Erythroblast (primary cell): ENCODE data around the gene TRANK1.
"Not testable (repeated sequence)": the region's sequence is repeated elsewhere in the genome, so short reads cannot be mapped to it uniquely, and the experiment has no call there.

Experiments used
- DNase-seq, 2 experiments: peaks; one replicate each; lab custom pipeline; 2025; lab: John Stamatoyannopoulos, UW
- GATA1 ChIP-seq: IDR thresholded peaks from 2 replicates; pipeline ENCODE4 v1.6.1; 2011; ENCODE audit warnings: low read depth, mild to moderate bottlenecking, control low read depth, low read length, moderate library complexity
- POLR2A ChIP-seq: IDR thresholded peaks from 2 replicates; pipeline ENCODE4 v1.6.1; 2011; ENCODE audit warnings: mild to moderate bottlenecking, low read length

TRANK1 gene

DNA sequence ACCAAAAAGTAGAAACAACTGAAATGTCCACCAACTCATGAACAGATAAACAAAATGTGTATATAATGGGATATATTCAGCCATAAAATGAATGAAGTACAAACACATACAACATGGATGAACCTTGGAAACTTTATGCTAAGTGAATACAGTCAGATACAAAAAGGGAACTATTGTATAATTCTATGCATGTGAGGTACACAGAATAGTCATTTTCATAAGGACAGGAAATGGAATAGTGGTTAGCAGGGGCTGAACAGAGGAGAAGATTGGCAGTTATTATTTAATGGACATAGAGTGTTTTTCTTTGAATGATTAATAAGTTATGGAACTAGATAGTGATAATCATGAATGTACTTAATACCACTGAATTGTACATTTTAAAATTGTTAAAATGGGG is 20.0 kb upstream of the TRANK1 start:
- no peak for DNase-seq
- no peak for TF ChIP-seq GATA1
- TF ChIP-seq POLR2A, result no peak

- DNase-seq, result no peak
- TF ChIP-seq POLR2A (no peak), GATA1 (no peak)
Observed at GRCh38 chr3:36964331-36964730, 19.5 kb upstream of the TRANK1 start.

DNA sequence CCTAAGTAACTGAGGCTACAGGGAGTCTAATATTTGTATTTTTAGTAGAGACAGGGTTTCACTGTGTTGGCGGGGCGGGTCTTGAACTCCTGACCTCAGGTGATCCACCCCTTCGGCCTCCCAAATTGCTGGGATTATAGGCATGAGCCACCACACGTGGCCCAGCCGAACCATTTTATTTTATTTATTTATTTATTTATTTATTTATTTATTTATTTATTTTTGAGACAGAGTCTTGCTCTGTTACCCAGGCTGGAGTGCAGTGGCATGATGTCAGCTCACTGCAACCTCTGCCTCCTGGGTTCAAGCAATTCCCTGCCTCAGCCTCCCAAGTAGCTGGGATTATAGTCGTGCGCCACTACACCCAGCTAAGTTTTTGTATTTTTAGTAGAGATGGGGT is 18.2 kb upstream of the TRANK1 start:
- DNase-seq, result not testable (repeated sequence)

GRCh38 chr3:36960502-36960901 is 15.6 kb upstream of the TRANK1 start:
- no peak for TF ChIP-seq GATA1
- TF ChIP-seq POLR2A, result no peak
- DNase-seq, result no peak

DNA sequence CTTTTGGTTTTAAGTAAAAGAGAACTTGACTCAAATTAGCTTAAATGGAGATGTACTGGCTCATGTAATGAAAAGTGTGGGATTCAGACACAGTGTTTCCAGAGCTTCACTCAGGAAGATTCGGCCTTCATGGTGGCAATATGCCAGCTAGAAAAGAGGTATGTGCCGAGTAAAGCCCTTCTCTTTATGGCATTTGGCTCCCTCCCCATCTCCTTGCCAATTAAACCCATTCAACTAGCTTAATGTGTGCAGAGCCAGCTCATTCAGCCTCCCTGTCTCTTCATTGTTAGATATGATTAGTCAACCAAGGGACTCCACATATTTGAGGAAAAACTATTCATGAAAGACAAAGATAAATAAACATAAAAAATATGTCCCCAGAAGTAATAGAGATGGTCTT is 15.0 kb upstream of the TRANK1 start:
- TF ChIP-seq POLR2A (no peak), GATA1 (no peak)
- no peak for DNase-seq

DNA sequence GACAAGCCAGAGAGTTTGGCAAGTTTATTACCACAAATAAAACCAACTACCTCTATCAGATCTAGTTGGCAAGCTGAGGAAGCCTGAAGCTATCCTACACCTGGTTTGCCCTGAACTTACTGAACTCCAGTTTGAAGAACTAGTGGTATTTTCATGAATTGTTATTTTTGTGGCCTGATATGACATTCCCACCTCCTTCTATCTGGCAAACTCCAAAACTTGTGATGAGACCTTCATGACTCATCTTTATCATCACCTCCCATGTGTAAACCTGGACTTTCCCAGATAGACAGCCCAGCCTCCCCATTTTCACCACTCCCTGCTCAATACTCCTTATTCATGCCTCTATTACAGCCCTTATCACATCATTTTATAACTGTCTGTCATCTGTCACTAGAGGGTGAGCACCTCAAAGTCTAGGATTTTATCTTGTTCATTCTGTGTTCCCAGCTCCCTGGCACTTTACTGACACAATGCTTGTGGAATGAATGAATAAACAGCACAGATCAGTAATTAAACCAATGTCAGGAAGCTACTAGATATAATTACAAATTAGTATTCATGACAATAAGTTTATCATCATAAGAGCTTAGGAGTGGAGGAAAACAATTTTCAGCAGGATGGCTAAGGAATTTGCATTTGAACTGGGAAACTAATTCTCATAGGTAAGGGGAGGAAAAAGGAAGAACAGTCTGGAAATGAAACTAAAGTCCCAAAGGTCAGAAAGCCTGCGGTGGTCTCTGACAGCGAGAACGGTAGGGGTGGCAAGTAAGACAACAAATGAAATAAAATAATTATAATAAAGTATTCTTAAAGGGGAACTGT is 13.2 kb upstream of the TRANK1 start:
- DNase-seq, result peak; percentile 93 to 95
- peak; percentile 59 for TF ChIP-seq POLR2A
- no peak for TF ChIP-seq GATA1

- TF ChIP-seq POLR2A (no peak), GATA1 (no peak)
- DNase-seq, result peak; percentile 55 to 60
Observed at GRCh38 chr3:36957063-36957462, 12.2 kb upstream of the TRANK1 start.

- DNase-seq, result no peak
- TF ChIP-seq POLR2A, result no peak
- no peak for TF ChIP-seq GATA1
Observed at GRCh38 chr3:36956155-36956554, 11.3 kb upstream of the TRANK1 start.

DNA sequence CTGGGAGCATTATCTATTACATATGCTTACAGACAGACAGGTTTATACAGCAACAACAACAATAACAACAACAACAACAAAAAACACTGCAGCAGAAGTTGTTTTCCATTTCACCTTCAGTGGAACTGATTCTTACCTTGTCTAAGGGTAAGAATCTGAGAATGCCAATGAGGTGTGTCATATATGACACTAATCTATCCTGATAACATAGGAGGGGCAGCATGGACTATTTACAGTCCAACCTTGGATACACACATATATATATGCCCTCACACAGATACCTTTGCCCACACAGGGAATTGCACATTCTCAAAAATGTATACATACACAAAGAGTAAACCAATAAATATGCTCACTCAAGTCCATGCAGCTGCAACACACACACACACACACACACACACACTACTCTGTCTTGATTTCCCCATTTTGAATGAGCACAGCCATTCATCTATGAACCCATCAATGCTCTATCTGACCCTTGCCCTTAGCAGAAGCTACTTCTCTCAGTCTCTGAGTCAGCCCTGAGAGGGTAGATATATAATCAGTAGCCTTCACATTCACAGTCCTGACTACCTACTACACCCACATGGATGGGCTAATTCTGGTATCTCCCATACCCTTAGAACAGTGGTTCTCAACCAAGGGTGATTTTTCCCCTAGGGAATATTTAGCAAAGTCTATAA is 9.7 kb upstream of the TRANK1 start:
- DNase-seq, result peak; percentile 87 to 90
- peak; percentile 18 for TF ChIP-seq POLR2A
- no peak for TF ChIP-seq GATA1

DNA sequence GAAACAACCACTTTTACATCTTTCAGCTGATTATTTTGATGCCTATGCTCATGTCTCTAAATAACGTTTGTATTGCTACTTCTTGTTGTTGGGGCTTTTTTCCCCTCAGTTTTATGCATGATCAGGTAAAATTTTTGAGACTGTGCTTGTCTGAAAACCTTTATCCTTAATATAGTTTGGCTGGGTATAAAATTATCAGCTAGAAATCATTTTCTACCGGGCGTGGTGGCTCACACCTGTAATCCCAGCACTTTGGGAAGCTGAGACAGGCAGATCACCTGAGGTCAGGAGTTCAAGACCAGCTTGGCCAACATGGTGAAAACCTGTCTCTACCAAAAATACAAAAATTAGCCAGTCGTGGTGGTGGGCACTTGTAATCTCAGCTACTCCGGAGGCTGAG is 3.0 kb upstream of the TRANK1 start:
- not testable (repeated sequence) for DNase-seq

DNA sequence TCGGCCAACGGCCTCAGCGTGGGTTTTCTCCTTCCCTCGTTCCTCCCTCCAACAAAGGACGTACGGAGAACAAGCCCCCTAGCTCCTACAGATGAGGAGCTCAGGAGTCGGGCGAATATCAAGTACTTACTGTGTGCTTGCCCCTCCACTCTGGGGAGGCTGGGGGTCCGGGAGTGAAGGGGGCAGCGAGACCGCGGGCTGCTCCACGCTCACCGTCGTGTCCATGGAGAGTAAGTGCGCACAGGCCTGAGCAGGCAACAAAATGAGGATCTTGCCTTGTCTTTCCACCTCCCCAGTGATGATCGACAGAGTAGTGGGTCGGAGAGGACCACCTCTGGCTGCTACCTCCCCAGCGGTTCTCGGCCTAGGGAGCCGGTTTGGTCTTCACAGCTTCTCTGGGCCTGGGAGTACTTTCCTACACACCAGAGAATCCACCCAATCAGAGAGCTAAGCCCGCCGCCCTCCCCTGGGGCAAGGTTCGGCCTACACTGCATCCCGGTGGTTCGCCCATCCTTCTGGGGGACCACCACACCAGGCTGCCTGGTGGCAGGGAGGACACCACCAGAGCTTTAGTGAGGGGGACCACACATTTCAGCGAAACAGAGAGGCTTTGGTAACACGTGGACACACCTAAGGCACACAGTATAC is 603 bp upstream of the TRANK1 start:
- TF ChIP-seq POLR2A, result no peak
- no peak for TF ChIP-seq GATA1

GRCh38 chr3:36944012-36944640 is 728 bp downstream of the TRANK1 start:
- no peak for TF ChIP-seq POLR2A
- peak; percentile 77 to 87 for DNase-seq

More for the DNA sequence above, 603 bp upstream of the TRANK1 start:
- DNase-seq, result no peak

DNA sequence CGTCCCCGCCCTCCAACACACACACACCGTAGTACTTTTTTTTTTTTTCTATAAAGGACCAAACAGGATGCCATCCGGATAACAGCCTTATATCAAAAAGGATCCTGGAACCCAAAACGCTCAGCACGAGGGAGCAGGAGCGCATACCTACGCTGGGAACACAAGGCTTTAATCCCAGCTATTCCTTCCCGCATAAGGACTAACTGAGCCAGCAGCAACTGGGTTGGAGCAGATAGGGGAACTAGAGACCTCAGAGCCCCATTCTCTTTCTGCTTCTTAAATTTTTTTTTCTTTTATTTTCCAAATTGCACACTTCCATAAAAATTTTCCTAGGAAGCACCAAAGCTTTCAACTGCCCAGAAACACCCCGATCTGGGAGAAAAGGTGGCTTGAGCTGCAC is 1.3 kb downstream of the TRANK1 start:
- peak in 1 of 2 experiments; percentile 43 for DNase-seq
- TF ChIP-seq GATA1 (no peak), POLR2A (no peak)
